ENCODE results near the gene SVOPL.

DNA sequence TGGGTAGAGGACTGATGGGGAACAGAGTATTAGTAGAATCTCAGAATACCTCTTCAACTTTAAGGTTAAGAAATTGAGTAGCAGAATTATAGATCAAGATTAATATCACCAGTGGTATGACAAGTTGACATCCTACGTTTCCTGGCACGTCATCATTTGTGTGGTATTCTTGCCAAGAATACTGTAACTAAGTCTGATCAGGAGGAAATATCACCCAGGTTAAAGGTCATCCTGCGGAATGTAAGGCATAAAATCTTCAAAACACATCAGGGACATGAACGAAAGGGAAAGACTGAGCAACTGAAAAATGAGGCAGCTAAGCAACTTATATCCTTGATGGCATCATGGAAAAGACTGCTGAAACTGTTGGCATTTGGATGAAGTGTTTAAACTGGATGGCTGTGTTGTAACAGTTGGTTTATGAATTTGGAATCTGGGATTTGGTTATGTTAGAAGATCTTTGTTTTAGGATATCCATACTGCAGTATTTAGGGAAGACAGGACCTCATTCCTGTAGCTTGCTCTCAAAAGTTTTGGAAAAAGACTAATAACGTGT is 155.0 kb downstream of the SVOPL start:
- TF ChIP-seq, protein P1, sequence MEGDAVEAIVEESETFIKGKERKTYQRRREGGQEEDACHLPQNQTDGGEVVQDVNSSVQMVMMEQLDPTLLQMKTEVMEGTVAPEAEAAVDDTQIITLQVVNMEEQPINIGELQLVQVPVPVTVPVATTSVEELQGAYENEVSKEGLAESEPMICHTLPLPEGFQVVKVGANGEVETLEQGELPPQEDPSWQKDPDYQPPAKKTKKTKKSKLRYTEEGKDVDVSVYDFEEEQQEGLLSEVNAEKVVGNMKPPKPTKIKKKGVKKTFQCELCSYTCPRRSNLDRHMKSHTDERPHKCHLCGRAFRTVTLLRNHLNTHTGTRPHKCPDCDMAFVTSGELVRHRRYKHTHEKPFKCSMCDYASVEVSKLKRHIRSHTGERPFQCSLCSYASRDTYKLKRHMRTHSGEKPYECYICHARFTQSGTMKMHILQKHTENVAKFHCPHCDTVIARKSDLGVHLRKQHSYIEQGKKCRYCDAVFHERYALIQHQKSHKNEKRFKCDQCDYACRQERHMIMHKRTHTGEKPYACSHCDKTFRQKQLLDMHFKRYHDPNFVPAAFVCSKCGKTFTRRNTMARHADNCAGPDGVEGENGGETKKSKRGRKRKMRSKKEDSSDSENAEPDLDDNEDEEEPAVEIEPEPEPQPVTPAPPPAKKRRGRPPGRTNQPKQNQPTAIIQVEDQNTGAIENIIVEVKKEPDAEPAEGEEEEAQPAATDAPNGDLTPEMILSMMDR (IDR thresholded peaks at IDR 0.05), result no peak
- TF ChIP-seq POLR2AphosphoS5 (IDR thresholded peaks at IDR 0.05), result no peak
- no peak for TF ChIP-seq EP300 (IDR thresholded peaks at IDR 0.05)
- no peak for TF ChIP-seq POLR2A (IDR thresholded peaks at IDR 0.05)

All from upper lobe of left lung (tissue), 4 donors.